Measurements from ENCODE around the gene PAXX.
A peak's percentile ranks its signal among the peaks of the same experiment; 100 is the strongest.
"Not testable (repeated sequence)": the region's sequence is repeated elsewhere in the genome, so short reads cannot be mapped to it uniquely, and the experiment has no call there.

PAXX gene

DNA sequence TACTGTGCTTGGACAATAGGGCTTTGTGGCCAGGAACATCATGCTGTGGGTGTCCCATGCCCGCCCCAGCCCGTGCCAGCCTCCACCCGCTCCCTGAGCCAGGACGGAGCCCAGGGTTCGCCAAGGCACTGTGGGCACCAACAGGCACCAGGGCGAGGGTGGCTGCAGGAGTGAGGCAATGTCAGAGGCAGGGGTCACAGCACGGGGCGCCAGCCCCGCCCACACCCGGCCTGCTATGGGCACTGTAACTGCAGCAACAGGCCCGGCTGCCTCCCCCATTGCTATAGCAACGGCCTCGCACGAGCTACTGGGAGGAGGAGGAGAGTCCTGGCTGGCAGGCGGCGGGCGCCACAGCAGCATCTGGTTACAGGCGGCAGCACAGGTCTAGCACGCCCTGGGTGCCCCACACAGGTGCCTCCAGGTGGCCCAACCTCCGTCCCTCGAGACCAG lies 33.3 kb downstream of the PAXX start:
- H3K4me3 ChIP-seq (ENCODE audit: low read length): no peak overlapping the region
- DNase-seq (ENCODE audit: low read depth, low spot score): no peak

DNA sequence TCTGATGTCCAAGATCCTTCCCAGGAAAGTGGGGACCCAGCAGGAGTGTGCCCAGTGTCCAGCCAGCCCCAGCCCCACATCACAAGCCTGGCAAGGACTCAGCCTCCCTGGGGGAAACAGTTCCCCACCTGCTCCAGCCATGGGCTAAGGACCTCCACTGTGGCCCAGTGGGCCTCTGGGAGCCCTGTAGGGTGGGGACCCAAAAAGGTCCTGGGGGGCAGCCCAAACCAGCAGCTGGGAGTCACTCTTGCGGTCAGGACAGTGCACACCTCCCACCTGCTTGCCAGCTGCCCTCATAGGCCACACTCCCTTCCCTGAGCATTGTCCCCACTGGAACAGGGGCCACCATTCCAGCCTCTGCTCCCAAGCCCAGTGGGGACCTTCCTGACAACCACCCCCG lies 34.2 kb downstream of the PAXX start:
- no peak overlapping the region for H3K4me3 ChIP-seq (ENCODE audit: low read length)
- DNase-seq (ENCODE audit: low read depth, low spot score): no peak

DNA sequence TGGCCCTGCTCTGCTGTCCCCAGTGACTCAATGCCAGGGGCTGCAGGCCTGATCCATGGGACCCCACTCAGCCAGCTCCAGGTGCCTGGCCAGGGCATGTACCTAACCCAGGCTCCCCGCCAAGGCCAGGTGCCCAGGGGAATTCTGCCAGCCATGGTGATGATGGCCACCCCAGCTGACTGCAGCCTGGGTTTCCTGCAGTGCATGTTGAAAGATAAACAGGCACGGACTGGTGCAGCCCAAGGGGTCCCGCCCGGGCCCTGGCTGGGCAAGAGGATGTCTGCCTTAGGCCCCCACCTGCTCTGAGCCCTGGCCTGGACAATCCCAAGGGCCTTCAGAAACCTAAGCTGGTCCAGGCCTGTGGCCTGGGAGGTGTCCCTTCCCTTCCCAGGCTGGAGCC lies 34.6 kb downstream of the PAXX start:
- no peak for DNase-seq (ENCODE audit: low read depth, low spot score)
- H3K4me3 ChIP-seq (ENCODE audit: low read length): no peak overlapping the region

DNA sequence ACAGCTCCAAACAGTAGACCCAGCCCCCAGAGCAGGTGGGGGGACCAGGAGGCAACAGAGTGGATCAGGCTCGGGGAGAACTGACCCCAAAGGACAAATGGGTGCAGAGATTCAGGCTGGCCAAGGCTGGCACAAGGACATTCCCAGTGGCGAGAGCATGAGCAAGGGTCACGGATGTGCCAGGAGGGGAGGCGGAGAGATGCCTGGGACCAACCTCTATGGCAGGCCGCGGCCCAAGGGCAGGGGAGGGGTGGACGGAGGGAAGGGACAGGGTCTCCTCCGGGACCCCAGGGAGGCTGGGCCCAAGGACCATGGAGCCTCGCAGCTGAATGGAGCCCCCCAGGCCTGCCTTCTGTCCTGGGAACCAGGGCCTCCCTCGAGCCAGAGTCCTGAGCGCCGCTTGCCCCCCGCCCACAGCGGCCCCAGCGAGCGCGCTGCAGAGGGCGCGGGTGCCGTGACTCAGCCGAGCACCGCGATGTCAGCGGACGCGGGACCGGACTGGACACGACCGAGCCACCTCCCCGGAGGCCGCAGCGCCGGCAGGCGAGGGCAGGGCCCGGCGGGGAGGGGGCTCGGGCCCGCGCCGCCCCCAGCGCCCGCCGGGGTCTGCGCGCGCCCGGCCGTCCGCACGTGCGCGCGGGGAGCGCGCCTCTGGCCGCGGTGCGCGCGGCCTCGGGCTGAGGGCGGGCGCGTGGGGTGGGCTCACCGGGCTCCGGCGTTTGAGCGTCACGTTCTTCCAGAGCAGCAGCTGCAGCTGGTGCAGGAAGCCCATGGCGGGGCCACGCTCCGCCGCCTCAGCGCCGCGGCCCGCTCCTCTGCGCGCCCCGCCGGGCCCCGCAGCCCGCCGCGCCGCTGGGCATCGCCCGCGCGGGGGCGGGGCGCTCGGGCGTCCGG lies 35.4 kb downstream of the PAXX start, which contains the start of gene ABCA2:
TSS of gene ABCA2 (minus strand) at position 869 of the 894 bp plus-strand sequence. CDS start at position 772, 97 bp downstream.
- DNase-seq (ENCODE audit: low read depth, low spot score): no peak
- H3K4me3 ChIP-seq (ENCODE audit: low read length): peak within 1 kb of the TSS; percentile 49

DNA sequence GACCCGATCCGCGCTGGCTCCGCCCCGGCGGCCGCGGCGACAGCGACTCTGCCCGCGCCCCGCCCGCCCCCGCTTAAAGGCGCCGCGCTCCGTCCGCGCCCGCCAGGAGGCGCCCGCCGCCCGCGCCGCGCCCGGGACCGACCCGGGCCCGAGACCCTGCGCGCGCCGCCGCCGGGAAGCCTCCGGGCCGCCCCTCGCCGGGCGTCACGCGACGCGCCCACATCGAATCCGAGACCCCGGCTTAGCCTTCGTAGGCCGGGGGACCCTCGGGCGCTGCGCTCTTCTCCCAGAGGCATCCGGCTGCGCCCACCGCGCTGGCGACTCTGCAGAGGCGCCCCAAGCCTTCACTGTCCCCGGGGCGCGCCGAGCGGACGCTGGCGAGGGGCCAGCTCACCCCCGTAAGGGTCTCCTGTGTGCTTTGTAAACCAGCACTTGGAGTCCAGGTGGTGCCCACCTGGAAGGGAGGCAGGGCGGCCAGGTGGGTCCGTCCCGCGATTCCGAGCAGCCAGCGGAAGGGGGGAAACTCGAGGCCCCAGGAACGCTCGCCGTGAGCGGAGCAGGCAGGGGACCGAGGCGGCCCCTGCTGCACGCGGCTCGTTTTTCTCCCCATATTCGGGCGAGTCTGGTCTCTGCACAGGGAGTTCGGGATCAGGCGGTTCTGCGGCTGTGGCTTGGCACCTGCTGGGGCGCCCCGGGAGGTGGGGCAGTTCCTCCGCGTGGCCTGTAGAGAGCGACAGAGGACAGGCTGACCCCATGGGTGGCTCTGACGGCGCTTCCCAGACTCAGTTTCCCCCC lies 36.2 kb downstream of the PAXX start:
- H3K4me3 ChIP-seq (ENCODE audit: low read length): peak overlapping the region; percentile 49
- no peak for DNase-seq (ENCODE audit: low read depth, low spot score)

DNA sequence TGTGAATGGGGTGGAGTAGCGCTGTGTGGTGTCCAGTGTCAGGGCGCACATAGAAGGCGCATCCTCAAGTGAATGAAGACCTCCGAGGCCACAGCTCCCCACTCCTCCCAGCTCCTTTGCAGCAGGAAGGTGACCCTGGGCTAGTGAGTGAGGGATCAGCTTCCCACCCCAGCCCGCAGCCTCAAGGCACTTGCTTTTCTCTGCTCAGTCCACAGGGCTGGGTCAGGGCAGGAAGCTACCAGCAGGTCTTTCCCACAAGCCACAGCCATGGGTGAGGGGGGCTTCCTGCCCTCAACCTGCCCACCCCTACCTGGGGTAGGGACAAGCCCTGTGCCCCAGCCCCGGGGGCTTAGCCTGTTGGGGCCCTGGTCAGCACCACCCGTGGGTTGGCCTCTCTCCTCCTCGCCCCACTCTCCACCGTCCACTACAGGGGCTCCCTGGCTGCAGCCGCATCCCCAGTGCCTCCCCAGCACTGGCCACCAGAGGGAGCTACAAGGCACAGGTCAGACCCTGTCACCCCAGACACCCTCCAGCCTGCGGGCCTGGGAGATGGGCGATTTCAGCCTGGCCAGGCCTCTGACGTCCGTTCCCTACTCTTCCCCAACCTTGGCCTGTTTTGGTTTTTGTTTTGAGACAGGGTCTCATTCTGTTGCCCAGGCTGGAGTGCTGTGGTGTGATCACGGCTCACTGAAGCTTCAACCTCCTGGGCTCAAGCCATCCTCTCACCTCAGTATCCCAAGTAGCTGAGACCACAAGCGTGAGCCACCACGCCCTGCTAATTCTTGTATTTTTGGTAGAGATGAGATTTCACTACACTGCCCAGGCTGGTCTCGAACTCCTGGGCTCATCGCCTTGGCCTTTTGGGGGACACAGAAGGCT lies 37.1 kb downstream of the PAXX start:
- DNase-seq (ENCODE audit: low read depth, low spot score): no peak
- H3K4me3 ChIP-seq (ENCODE audit: low read length): peak overlapping the region; percentile 49; the same call in 1 of the 2 replicates

DNA sequence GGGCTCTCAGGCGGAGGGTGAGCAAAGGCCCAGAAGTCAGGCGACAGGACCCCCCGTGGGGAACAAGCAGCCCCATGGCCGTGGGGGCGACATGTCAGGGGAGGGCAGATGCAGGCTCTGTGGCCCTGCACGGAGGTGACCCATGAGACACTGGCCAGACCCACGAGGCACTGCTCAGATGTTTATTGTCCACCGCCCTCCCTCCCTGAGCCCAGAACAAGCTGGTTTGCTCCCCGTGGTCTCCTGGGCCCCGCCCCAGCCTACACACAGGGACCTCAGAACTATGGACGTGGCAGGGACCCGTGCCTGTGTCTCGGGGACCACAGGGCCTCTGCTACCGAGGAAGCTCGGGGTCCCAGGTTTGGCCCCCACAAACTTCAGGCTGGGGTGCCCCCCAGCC lies 37.8 kb downstream of the PAXX start:
- no peak for DNase-seq (ENCODE audit: low read depth, low spot score)
- H3K4me3 ChIP-seq (ENCODE audit: low read length): no peak overlapping the region

DNA sequence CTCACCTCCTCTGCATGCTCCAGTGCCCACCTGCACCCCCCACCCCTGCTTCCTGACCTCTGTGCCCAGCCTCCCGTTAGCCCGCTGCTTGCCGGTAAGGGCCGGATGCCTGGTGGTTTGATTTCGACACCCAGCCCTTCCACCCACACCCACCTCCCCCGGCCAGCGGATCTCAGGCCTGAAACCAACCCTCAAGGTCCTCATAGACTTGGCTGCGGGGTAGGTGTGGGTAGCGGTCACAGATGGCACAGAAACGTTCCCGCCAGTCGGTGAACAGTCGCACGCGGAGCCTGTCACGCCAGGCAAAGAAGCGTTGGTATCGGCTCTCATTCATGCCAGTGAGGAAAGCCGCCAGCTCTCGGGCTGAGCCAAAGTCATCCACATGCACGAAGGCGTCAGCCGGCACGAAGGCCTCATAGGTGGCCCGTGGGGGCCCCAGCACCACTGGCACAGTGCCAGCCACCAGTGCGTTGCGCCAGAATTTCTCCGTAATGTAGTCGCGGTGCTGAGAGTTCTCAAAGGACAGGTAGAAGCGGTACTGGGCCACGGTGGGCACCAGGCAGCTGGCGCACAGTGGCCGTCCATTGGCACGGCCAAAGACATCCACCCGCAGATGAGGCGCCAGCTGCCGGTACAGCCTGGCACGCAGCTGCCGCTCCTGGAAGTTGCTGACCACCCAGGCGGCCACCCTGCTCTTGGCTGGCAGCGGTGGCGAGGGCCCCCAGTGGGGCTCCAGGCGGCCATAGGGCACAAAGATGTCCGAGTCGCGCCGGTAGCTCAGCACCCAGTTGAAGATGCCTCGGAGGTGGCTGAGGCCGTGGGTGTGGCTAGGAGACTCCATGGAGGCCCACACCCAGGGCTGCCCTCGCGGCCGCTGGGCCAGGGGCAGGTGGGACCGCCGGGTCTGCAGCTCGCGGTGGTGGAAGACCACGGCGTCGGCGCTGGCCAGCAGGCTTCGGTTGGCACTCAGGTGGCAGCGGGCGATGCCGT lies 38.6 kb downstream of the PAXX start:
- no peak for DNase-seq (ENCODE audit: low read depth, low spot score)

DNA sequence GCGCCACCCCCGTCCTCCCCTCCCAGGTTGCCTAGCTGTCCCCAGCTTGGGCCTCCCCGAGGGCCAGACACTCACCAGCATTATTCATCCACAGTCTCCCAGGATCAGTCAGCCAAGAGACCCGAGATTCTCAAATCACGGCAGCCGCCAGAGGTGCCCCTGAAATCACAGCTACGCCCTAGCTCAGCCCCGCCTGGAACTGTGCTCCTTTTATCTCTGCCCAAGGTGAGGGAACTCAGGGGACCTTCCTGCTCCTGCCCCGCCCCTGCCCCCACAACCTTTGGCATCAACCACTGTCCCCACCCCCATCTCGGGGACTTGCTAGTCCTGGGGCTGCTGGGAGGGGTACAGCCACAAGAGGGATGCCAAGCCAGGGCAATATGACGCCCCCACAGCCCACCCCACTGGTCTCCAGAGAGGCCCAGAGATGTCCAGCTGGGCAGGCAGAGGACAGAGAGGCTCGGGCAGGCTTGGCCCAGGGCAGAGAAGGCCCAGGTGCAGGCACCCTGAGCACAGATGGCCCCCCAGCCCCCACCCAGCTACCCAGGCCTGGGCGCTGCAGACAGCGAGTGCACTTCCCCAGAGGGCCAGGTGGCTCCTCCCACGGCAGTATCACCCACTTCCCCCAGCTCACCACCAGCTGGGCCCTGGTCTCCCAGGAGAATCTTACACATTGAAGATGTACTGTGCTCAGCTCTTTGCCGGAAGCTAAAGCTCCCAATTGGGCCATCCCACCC lies 39.9 kb downstream of the PAXX start, which contains the start of gene FUT7:
TSS of gene FUT7 (minus strand) at position 185 of the 737 bp plus-strand sequence. CDS start at position 88, 97 bp downstream.
- DNase-seq (ENCODE audit: low read depth, low spot score): no peak
- H3K4me3 ChIP-seq (ENCODE audit: low read length): no peak within 1 kb of the TSS

More for the DNA sequence above, 38.6 kb downstream of the PAXX start:
- no peak overlapping the region for H3K4me3 ChIP-seq (ENCODE audit: low read length)

DNA sequence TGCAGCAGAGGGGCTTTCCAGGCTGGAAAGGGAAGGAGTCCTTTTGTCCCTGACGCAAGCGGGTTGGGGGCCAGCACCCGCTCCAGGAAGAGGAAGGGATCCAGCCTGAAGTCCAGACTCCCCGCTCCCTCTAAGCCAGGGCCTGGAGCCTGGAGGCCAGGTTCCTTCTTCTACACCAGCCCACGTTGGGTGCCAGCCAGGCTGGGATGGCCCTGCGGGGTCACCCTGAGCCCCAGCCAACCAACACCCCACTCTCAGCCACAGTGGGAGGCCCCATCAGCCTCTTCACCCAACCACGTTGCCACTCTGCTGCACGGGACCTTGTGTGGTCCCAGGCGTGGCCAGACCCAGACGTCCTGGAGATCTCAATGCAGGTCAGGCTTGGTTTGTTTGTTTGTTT lies 40.6 kb downstream of the PAXX start:
- no peak overlapping the region for H3K4me3 ChIP-seq (ENCODE audit: low read length)
- DNase-seq (ENCODE audit: low read depth, low spot score): no peak

DNA sequence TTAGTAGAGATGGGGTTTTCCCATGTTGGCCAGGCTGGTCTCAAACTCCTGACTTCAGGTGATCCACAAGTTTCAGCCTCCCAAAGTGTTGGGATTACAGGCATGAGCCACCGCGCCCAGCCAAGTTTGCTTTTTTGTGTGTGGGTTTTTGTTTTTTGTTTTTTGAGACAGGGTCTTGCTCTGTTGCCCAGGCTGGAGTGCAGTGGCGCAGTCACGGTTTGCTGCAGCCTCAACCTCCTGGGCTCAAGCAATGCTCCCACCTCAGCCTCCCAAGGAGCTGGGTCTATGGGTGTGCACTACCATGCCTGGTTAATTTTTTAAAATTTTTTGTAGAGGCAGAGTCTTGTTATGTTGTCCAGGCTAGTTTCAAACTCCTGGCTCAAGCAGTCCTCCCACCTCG lies 41.3 kb downstream of the PAXX start:
- H3K4me3 ChIP-seq (ENCODE audit: low read length); DNase-seq (ENCODE audit: low read depth, low spot score): not testable (repeated sequence)

DNA sequence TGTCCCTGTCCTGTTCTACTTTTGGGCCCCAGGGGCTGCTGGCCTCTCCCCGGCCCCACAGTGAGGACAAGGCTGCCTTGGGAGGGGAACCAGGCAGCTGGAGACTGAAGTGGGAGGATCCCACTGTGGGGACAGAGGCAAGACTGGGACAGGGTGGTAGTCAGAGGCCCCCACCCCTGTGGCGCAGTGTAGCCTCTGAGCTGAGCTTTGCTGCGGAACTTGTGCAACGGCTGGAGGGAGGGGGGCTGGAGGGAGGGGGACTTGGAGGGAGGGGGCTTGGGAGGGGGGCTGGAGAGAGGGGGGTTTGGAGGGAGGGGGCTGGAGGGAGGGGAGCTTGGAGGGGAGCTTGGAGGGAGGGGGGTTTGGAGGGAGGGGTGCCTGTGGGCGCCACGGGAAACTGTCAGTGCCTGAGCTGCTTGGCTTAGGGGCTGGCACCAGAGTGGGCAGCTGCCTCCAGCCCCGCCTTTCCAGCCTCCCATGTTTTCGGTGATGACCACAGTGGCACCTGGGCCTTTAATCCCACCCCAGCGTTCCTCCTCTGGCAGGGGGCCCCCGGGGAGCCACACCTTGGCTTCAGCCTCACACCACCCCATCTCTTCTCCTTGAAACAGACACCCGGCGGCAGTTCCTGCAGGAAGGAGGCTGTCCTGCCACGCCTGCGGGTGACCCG lies 42.0 kb downstream of the PAXX start:
- DNase-seq (ENCODE audit: low read depth, low spot score): no peak
- H3K4me3 ChIP-seq (ENCODE audit: low read length): no peak overlapping the region

DNA sequence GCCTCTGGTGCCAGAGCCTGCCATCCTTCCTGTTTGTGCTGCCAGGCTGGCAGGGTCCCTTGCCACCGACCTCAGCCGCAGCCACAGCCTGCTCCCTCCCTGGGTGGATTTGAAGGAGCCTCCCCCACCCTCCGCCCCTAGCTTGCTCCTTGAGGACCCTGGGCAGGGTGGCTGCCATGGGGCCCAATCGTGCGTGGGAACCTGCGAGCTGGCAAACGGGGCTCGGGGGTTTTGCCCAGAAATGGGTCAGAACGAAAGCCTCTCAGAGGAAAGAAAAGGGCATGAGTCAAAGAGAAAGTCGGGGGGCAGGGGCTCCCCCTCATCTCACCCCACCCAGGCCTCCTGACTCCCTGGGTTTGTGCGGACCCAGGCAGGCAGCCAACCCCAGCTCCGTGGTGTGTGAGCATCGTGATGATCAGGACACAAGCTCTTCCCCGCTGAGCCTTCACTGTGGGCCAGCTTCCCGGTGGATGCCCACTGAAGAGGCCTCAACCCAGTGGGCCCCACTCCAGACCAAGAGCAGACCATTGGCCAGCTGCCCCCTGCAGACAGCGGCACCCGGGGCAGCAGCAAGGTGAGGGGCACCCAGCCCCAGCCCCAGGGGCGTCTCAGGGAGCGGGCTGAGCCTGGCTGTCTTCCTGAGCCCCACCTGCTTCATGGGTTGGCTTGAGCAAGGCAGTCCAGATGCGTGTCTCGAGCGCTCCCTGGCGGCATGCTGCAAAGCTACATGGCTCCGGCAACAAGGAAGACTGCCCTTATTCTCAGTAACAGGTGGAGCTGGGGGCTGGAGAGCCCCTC lies 42.7 kb downstream of the PAXX start:
- 0 out of 2 replicates have a peak overlapping the region, but pooled peaks have one; percentile 5 for H3K4me3 ChIP-seq (ENCODE audit: low read length)

DNA sequence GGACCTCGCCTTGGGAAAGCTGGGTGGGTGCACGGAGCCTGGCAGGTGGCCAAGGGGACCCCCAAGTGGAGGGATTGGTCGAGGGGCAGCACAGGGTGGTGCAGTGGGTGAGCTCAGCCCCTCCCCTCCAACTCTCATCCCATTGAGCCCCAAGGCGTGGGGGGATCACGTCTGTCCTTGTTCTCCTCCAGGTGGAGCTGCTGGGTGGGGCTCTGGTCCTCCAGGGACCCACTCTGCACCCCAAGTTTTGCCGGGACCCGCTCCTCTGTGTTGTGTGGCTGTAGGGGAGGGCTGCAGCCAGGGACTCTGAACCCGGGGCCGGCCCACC lies 43.2 kb downstream of the PAXX start:
- DNase-seq (ENCODE audit: low read depth, low spot score): no peak

More for the DNA sequence above, 42.7 kb downstream of the PAXX start:
- DNase-seq (ENCODE audit: low read depth, low spot score): peak; percentile 78

DNA sequence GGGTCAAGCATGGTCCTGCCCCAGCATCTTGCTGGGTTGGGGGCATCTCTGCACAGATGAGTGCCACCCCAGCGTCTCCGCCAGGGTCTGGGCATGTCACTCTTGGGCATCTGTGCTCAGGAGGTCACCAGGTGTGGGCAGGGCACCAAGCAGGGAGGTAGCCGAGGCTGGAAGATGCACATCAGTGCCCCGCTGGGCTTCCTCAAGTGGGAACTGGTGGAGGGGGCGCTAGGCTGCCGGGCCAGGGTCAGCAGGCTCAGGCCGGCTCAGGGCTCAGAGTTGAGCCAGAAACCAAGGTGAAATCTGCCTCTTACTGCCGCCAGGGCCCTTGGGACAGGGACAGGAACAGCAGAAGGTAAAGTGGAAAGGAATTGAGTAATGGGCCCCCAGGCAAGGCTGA lies 43.7 kb downstream of the PAXX start:
- DNase-seq (ENCODE audit: low read depth, low spot score): no peak
- no peak overlapping the region for H3K4me3 ChIP-seq (ENCODE audit: low read length)

More for the DNA sequence above, 43.2 kb downstream of the PAXX start:
- H3K4me3 ChIP-seq (ENCODE audit: low read length): no peak overlapping the region

DNA sequence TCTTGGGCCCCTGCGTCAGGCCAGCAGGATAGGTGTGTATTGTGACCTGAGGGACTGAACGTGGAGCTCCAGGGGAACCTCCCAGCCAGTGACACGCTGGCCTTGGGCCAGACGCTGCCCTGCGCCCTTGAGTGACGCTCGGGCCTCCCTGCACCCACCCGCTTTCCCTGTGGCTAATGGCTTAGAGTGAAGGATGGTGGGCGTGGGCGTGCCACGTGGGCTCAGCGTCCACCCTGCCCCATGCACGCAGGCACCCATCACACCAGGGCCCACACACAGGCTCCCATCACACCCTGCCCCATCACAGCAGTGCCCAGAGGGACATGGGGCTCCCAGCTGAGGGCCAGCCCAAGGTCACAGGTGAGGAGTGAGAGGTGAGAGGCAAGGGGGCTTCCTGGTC lies 44.8 kb downstream of the PAXX start:
- no peak overlapping the region for H3K4me3 ChIP-seq (ENCODE audit: low read length)
- DNase-seq (ENCODE audit: low read depth, low spot score): no peak
